DOHH2 (cell line): ENCODE measurements around the gene HOXB6.

Experiments used
- EZH2phosphoT487 ChIP-seq: fragments of 200-600 bp; sonication (generic); IDR thresholded peaks from 2 replicates; pipeline ENCODE4 v1.6.1; 2017; ENCODE audit warnings: borderline replicate concordance, mild to moderate bottlenecking, antibody characterized with exemption, low read length, moderate library complexity, mixed read lengths
- TF ChIP-seq, protein P1 (sequence below): fragments of 200-600 bp; sonication (generic); IDR thresholded peaks from one replicate; pipeline ENCODE4 v1.5.1; 2014; ENCODE audit warnings: antibody characterized with exemption, mild to moderate bottlenecking, low read depth, low read length; ENCODE audit not compliant: poor library complexity, severe bottlenecking

DNA sequence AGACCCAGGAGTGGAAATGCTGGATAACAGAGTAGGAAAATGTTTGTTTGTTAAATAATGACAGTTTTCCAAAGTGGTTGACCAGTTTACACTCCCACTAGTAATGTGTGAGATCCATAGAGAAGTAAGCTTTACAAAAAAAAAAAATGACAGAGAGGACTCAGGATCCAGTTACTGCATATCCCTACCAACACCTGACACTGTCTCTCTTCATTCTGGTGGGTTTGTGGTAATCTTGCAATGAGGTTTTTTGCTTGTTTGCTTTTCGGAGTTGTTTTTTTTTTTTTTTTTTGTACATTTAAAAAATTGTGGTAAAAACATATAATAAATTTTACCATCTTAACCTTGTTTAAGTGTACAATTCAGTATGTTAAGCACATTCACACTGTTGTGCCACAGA lies 45.0 kb upstream of the HOXB6 start:
- TF ChIP-seq, protein P1, sequence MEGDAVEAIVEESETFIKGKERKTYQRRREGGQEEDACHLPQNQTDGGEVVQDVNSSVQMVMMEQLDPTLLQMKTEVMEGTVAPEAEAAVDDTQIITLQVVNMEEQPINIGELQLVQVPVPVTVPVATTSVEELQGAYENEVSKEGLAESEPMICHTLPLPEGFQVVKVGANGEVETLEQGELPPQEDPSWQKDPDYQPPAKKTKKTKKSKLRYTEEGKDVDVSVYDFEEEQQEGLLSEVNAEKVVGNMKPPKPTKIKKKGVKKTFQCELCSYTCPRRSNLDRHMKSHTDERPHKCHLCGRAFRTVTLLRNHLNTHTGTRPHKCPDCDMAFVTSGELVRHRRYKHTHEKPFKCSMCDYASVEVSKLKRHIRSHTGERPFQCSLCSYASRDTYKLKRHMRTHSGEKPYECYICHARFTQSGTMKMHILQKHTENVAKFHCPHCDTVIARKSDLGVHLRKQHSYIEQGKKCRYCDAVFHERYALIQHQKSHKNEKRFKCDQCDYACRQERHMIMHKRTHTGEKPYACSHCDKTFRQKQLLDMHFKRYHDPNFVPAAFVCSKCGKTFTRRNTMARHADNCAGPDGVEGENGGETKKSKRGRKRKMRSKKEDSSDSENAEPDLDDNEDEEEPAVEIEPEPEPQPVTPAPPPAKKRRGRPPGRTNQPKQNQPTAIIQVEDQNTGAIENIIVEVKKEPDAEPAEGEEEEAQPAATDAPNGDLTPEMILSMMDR, result no peak
- no peak for TF ChIP-seq EZH2phosphoT487
